MCF 10A (cell line): Measurements from ENCODE around the gene PTPRU. TPM values are rescaled to one million over a fixed set of nuclear protein-coding genes. Genes with fewer than 3 reads are reported as not detected.

Experiments
- BruUV-seq: library from RNA; stranded (reverse); fragments of 400-500 nt; replicated peaks from 2 replicates; lab custom pipeline; 2021; lab: Mats Ljungman, UMichigan
- CTCF ChIA-PET: fragments of 300-600 bp; sonication (Branson Sonifier 250); formaldehyde crosslinking; extraction: SDS; loops from one replicate; lab custom pipeline; 2021; ENCODE audit warnings: antibody characterized with exemption, inconsistent platforms; lab: Yijun Ruan, JAX
- POLR2A ChIA-PET: fragments of 300-600, 350-650 bp; sonication (Branson Sonifier 250); formaldehyde crosslinking; extraction: SDS; loops from one replicate; lab custom pipeline; 2020; ENCODE audit warnings: antibody characterized with exemption, inconsistent platforms; lab: Yijun Ruan, JAX
- DNase-seq: peaks from one replicate; pipeline ENCODE4 v3.0.0-alpha.2; 2018; ENCODE audit not compliant: unreplicated experiment
- H3K27ac Mint-ChIP-seq: one replicate; pipeline ENCODE4 v1.8.0; 2022; ENCODE audit warnings: mild to moderate bottlenecking, low read depth, mixed read lengths; ENCODE audit not compliant: unreplicated experiment
- H3K27me3 Mint-ChIP-seq: one replicate; pipeline ENCODE4 v1.8.0; 2022; ENCODE audit warnings: mixed read lengths; ENCODE audit not compliant: insufficient read depth, unreplicated experiment
- H3K36me3 Mint-ChIP-seq: one replicate; pipeline ENCODE4 v1.8.0; 2022; ENCODE audit warnings: mild to moderate bottlenecking, moderate library complexity, mixed read lengths; ENCODE audit not compliant: insufficient read depth, unreplicated experiment
- H3K4me1 Mint-ChIP-seq: one replicate; pipeline ENCODE4 v1.8.0; 2022; ENCODE audit warnings: mixed read lengths; ENCODE audit not compliant: insufficient read depth, unreplicated experiment
- H3K4me3 Mint-ChIP-seq: one replicate; pipeline ENCODE4 v1.8.0; 2022; ENCODE audit warnings: mild to moderate bottlenecking, moderate library complexity, mixed read lengths; ENCODE audit not compliant: unreplicated experiment
- H3K9me3 Mint-ChIP-seq: one replicate; pipeline ENCODE4 v1.8.0; 2022; ENCODE audit warnings: mixed read lengths; ENCODE audit not compliant: unreplicated experiment
- CTCF ChIP-seq: fragments of 200-600 bp; IDR thresholded peaks from one replicate; pipeline ENCODE4 v1.8.0; 2022; ENCODE audit warnings: antibody characterized with exemption, mild to moderate bottlenecking; ENCODE audit not compliant: unreplicated experiment
- intact Hi-C: fragments of 100-400 bp; cut with micrococcal nuclease; formaldehyde crosslinking; loops from 2 replicates; pipeline ENCODE4 v1.14.1; 2022
- total RNA-seq: library from RNA; stranded (reverse); gene quantifications from 2 replicates; pipeline ENCODE4 v1.2.3, GENCODE V29; 2022

The PTPRU gene
- total RNA-seq, 1 experiment from 2014 or later: 24.1 TPM

GRCh38 chr1:29319300-29320110 lies 83.2 kb downstream of the PTPRU start:
- intact Hi-C loops: no loop called here

DNA sequence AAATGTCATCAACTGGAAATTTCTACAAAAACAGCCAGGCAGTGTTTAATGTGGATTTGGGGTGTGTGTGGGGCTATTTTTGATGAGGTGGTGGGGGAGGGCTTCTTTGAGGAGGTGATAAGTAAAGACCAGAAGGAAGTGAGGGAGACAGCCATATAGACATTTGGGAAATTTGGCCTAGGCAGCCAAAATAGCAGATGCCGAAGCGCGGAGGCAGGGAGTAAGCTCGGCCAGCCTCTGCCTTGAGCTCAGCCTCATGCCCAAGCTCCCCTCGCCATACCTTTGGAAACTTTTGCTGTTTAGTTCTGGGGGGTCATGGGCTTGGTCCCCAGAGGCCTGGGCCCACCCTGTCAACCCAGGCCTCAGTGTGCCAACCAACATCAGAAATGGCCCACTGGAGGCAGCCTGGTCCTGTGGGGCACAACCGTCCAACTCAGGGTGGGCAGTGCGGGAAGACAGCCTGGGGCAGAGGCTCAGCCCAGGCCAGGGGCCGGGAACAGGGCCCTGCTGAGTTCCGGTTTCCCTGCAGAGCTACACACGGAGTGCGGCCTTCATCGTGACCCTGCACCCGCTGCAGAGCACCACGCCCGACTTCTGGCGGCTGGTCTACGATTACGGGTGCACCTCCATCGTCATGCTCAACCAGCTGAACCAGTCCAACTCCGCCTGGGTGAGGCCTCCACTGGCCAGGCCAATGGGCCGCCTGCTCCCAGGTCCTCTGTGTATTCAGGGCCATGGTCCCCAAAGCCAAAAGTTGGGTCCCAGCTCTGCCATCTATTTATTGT lies 84.0 kb downstream of the PTPRU start:
- no peak for TF ChIP-seq CTCF
- no peak for DNase-seq
- Mint-ChIP-seq H3K36me3 (peaks cover 50% of the 10 kb centered on the region), H3K4me1 (peaks cover 8% of the 10 kb centered on the region), H3K9me3 (no peaks in the 10 kb centered on the region), H3K27ac (no peak overlapping the region), H3K4me3 (no peak overlapping the region), H3K27me3 (no peaks in the 10 kb centered on the region)
- POLR2A ChIA-PET: interaction anchor here (0.7 kb wide), 1 partner anchor 178 kb away, joined by 3 read pairs; no protein-coding TSS in a partner anchor
- CTCF ChIA-PET: interaction anchor here (0.6 to 1.9 kb wide), 2 partner anchors 11 to 1832 kb away, joined by 4 to 10 read pairs; no protein-coding TSS in a partner anchor
- intact Hi-C loops: no loop called here
- no TSS peak for BruUV-seq

More at GRCh38 chr1:29319300-29320110, 83.2 kb downstream of the PTPRU start:
- TF ChIP-seq CTCF: no peak
- ChIA-PET CTCF (interaction anchor here (1.9 kb wide), 1 partner anchor 12 kb away, joined by 10 read pairs; no protein-coding TSS in a partner anchor), POLR2A (interaction anchor here (0.7 kb wide), 1 partner anchor 179 kb away, joined by 3 read pairs; no protein-coding TSS in a partner anchor)
- BruUV-seq: no TSS peak
- no peaks in the 10 kb centered on the region for H3K9me3 Mint-ChIP-seq
- peaks cover 2% of the 10 kb centered on the region for H3K4me1 Mint-ChIP-seq
- H3K27me3 Mint-ChIP-seq: no peaks in the 10 kb centered on the region
- H3K27ac Mint-ChIP-seq: no peak overlapping the region
- peaks cover 55% of the 10 kb centered on the region for H3K36me3 Mint-ChIP-seq
- no peak for DNase-seq
- H3K4me3 Mint-ChIP-seq: no peak overlapping the region

- BruUV-seq: no TSS peak
- ChIA-PET CTCF (interaction anchor here (0.6 kb wide), 1 partner anchor 1831 kb away, joined by 4 read pairs; no protein-coding TSS in a partner anchor), POLR2A (no interaction called here)
- Mint-ChIP-seq H3K27ac (no peak overlapping the region), H3K4me3 (no peak overlapping the region), H3K36me3 (peaks cover 49% of the 10 kb centered on the region), H3K27me3 (no peaks in the 10 kb centered on the region), H3K4me1 (peaks cover 8% of the 10 kb centered on the region), H3K9me3 (no peaks in the 10 kb centered on the region)
- intact Hi-C loops: no loop called here
- TF ChIP-seq CTCF: no peak
- DNase-seq: no peak
Measured at GRCh38 chr1:29321176-29321575, 84.9 kb downstream of the PTPRU start.
